NCI-H187 treated with DMSO at 0.1 percent for 48 hours (cell line): ENCODE data around the gene SAMM50.

Experiments used
- DNase-seq: peaks from one replicate; lab custom pipeline; 2025; lab: John Stamatoyannopoulos, UW

The SAMM50 gene

DNA sequence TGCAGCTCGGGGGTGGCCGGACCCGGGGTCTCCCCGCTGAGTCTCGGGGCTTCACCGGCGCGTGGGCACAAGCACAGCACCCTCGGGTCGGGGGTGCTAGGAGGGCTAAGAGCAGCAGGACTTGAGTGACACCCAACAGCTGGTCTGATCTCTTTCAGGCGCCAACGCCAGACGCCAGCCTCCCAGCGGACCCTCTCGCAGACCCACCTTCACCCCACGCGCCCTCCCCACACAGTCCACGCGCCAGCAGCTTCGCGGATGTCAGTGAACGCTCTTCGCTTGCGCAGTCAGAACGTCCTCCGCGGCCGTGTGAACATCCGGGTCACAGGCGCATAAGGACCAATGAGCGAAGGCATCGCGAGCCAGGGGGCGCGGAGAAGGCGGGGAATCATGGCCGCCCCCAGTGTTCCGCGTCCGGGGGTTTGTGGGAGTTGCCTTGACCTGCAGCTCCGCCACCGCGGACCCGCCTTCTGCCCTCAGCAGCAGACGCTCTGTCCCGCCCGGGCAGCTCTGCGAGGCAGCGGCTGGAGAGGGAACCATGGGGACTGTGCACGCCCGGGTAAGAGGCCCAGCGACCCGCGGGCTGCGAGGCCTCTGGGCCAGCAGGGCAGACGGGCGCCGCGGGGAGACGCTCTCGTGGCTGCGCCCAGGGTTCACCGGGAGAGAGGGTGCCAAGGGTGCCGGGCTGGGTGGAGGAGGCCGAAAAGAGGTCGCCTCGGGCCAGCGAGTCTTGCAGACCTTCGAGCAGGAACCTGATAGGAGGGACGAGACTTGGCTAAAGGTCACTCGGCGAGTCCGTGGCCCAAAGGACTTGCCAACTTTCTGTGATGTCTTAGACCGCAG is at the start of gene SAMM50:
TSS of gene SAMM50 (plus strand) at position 403 of the 843 bp plus-strand sequence. CDS start at position 539, 136 bp downstream.
- DNase-seq, result peak; percentile 29

DNA sequence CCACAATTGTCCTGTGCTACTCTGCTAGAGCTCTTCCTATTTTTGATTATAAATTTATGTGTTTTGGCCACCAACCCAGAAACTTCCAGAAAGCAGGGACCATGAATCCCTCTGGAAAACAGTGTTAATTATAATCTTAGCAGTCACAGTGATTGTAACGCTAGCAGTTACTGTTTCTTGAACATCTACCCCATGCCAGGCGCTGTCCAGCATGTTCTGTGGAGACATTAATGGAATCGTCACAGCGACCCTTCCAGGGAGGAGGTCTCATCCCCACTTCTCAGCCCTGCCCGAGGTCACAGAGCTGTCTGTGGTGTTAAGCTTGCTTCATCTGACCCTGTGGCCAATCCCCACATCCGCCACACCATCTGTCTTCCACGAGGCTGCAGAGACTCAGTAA is 49.6 kb upstream of the SAMM50 start:
- no peak for DNase-seq

DNA sequence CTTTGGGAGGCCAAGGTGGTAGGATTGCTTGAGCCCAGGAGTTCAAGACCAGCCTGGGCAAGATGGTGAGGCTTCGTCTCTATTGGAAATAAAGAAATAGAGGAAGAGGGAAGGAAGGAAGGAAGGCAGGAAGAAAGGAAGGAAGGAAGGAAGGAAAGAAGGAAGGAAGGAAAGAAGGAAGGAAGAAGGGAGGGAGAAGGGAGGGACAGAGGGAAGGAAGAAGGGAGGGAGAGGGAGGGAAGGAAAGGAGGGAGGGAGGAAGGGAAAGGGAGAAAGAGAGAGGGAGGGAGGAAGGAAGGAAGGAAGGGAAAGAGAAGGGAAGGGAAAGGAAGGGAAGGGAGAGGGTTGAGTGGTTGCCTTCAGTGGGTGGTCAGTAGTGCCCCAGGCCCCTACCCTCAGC is 45.5 kb upstream of the SAMM50 start:
- no peak for DNase-seq

DNA sequence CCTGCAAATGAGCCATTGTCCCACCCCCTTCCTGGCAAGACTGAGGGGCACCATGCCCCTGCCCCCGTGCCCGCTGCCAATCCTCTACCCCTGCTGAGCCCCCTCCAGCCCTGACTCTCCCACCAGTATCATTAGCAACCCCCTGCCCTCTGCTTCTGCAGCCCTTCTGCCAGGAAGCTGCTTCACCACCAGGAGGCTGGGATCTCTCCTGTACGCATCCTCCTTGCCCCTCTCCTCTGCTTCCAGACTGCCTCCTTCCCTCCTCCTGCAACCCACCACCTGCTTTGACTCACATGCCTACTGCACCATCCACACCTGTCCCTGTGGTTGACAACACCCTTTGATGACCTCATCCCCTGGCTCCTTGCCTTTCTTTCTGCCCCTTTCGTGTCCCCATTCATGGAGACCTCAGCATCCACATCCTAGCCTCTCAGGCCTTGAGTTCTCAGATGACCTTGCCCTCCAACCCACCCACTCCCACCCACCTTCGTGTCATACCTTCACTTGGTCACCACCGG is 45.0 kb upstream of the SAMM50 start:
- DNase-seq, result no peak

DNA sequence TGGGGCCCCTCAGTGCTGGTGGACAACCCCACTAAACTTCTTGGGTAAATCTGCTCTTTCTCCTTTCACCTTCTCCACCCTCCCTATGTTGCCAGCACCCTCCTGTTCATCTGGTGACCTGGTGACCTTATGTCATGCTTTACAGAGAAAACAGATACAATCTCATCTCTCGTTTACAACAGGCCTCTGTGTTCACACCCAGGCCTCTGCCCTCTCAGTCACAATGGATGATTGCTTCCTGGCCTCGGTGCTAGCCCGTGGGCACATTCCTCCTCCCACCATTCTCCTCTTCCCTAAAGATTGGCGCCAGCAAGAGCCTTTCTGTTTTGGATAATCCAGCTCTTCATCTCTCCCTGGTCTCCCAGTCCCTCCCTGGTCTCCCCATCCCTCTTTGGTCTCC is 43.9 kb upstream of the SAMM50 start:
- no peak for DNase-seq

DNA sequence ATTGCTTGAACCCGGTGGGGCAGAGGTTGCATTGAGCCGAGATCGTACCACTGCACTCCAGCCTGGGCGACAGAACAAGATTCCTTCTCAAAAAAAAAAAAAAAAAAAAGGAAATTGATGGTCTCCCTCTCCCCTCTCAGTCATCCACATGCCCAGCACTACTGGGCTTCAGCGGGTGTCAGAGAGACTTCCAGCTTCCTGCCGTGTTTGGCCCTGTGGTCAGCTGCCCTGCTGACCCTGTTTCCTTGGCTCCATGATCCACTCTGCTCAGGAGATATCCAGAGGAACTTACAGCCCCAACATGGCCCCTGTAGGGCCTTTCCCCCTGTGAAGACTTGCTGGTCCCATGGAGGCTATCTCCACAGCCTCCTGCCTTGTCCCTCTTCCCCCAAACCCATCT is 37.7 kb upstream of the SAMM50 start:
- DNase-seq, result no peak

DNA sequence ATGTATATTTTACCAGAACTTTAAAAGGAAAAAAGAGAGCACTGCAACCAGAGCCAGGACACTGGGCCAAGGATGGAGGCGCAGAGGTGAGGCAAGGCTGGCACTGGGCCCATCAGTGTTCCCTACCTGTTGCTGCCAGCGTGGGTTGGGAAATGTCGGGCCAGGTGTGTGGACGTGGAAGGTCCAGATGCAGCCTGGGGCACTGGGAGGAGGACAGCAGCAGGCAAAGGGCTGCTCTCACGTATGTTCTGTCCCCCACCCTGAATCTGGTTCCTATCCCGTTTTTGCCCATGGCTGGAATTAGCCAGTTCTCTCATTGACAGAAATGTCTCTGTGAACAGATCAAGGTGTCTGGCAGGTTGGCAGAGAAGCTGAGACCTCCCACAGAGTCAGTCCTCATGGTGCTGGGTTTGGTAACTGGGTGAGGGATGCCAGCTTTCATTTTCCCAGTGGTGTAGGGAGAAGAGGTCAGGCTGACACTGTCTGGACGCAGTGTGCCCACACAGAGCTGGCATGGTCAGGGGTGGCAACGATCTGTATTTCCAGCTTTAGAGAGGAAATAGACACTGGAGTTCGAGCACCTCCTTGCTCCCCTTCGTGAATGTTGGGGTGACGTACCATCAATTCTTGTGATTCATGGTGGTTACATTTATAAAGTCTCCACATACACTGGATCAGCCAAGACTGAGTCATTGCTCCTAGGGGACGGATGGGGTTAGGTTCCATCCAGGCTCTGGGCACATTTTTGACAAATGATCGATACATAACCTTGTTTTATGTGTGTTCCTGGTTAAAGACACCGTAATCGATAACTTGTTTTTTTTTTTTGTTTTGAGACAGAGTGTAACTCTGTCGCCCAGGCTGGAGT is 35.9 kb upstream of the SAMM50 start:
- no peak for DNase-seq

DNA sequence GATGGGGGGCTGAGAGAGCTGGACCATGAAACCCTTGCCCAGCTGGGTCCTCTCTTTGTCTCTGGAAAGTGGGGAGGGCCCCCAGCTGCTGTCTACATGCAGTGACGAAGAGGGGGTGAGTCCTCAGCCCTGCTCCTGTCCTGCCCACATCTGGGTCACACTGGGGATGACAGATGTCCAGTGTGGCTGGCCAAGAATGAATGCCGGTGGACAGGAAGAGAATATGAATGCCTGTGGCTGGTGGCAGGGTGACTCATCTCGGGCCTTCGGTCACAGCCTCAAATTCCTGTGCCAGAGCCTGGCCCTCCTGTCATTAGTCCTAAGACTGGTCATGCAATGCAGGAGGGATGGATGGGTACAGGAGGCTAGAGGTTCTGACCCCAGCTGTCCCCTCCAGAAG is 33.9 kb upstream of the SAMM50 start:
- no peak for DNase-seq

DNA sequence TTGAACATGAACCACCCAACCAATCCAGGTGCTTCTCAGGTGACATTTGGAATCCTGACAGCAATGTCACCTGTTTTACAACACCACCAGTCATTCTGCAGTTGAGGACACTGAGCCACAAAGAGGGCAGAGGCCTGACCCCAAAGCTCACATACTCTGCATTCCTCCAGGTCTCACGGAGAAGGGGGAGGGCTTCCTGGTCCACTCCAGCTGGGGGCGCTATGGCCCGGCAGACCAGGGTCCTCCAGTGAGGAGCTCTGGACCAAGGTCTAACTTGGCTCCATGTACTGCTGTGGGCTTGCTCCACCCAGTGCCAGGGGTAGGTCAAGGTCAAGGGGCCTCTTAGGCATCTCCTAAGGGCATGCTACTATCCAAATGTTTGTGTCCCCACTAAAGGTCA is 33.1 kb upstream of the SAMM50 start:
- no peak for DNase-seq

DNA sequence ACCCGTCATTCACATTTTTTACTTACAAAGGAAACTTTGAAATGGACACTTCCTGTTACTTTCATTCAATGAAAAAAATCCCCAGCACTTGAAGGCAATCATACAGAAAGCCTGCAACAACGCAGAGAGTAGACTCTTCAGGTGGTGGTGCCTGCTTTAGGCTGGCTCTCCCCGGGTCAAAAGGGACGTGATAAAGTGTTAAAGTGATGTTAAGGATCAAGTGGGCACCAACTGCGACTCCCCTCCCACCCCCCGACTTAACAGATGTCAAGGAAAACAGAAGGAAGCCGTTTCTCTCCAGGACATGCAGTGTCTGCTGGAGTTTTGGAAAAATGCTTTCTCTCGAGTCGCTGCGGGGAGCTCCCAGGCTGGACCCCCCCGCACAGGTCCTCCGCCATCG is 32.1 kb upstream of the SAMM50 start:
- no peak for DNase-seq

DNA sequence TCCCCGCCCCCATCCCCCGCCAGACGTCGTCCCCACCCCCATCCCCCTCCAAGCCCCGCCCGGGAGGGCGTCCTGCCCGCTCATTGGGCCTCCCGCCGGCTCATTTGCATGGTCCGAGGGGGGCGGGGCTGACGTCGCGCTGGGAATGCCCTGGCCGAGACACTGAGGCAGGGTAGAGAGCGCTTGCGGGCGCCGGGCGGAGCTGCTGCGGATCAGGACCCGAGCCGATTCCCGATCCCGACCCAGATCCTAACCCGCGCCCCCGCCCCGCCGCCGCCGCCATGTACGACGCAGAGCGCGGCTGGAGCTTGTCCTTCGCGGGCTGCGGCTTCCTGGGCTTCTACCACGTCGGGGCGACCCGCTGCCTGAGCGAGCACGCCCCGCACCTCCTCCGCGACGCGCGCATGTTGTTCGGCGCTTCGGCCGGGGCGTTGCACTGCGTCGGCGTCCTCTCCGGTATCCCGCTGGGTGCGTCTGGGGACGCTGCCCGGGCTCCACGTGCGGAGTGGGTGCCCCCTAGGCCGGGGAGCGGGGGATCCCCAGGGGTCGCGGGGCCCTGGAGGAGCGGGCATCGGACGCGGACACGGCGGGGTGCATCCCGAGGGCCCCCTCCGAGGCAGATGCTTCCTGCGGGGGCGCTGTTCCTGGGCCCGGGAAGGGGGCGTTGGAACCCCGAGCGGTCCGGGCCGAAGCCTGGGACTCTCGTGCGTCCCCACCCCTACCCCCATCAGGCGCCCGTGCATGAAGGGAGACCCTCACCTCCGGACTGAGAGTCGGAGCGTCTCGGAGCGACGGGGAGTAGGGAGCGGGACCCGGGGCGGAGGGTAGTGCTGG is 31.4 kb upstream of the SAMM50 start, which contains the start of gene PNPLA3:
TSS of gene PNPLA3 (plus strand) at position 175 of the 834 bp plus-strand sequence. CDS start at position 282, 107 bp downstream.
- no peak for DNase-seq

DNA sequence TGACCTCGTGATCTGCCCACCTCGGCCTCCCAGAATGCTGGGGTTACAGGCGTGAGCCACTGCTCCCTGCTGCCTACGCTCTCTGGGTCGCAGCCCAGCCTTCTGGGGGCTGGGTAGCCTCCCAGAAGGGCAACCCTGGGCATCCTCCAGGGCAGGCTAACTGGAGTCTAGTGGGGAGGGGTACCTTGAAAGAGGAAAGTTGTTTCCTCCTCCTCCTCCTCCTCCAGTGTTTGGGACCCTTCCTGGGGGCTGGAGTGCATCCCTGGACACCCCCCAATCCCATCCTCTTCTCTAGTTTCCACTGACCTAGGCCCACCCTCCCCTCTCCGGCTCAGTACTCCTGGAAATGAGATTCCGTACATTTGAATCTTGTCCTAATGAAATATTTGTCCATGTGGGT is 30.4 kb upstream of the SAMM50 start:
- DNase-seq, result no peak

DNA sequence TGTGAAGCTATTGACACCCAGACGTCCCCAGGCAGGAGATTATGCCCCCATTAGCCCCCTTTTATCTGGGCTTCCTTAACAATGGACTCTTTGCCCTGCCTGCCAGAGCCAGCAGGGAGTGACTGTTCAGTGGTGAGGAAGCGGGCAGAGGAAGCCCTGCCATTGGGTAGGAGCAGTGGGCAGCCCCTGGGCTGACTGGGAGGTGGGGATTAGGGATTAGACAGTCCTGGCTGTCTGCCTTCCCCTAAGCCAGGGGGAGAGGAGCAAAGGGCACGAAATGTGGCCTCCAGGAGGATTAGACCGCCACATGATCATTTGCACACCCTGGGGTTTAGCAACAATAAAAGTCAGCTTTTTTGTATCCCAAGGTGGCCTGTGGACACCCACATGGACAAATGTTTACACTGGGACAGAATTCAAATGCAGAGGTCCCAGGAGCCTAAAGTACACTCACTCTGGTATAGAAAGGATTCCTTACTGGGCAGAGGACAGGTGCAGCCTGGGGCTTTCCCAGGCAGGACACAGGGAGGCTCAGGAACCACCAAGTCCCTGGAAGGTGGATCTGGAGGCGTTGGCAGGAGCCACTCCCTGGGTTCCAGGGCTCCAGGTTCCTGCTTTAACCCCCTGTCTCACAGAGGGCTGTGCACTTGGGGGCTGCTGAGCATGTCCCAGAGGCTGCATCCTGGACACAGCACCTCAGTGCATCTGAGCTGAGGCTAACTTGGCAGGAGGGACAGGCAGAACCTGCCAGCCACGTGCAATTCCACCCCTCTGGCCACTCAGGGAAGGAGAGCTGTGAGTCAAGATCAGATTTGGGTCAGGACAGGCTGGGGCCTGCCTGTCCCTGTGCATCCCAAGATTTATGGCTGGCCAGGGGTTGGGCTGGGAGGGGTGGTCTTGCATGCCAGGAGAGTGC is 29.6 kb upstream of the SAMM50 start:
- no peak for DNase-seq

DNA sequence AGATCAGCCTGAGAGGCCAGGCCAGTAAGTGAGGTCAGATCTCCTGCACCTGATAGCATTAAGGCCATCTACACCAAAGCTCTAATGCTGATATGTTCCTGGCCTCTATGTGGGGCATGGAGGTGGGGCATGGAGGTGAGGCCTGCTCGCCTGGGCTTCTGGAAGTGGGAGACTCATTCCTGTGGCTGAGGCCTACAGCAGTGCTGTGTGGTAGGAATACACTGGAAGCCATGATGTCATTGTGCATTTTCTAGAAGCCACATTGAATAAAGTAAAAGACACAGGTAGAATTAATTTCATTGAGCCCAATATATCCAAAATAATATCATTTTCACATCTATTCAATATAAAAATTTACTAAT is 28.9 kb upstream of the SAMM50 start:
- DNase-seq, result no peak

DNA sequence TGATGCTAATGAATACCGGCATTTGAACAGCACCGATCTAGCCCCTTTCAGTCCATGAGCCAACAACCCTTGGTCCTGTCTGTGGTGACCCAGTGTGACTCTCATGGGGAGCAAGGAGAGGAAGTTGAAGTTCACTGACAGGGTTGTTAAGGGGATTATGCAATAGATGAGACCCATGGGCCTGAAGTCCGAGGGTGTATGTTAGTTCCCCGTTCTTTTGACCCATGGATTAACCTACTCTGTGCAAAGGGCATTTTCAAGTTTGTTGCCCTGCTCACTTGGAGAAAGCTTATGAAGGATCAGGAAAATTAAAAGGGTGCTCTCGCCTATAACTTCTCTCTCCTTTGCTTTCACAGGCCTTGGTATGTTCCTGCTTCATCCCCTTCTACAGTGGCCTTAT is 26.8 kb upstream of the SAMM50 start:
- no peak for DNase-seq

DNA sequence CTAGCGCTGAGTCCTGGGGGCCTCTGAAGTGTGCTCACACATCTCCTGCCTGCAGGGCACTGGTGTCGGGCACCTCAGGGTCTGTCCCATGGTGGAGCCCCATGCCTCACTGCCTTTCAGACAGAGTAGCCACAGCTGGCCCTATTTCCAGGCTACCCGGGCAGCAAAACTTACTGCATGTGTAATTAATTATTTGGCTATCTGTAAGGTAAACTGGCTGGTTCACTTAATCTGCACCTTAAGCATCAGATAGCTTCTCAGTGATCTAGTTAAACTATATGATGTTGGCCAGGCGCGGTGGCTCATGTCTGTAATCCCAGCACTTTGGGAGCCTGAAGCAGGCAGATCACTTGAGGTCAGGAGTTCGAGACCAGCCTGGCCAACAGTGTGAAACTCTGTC is 26.3 kb upstream of the SAMM50 start:
- no peak for DNase-seq

DNA sequence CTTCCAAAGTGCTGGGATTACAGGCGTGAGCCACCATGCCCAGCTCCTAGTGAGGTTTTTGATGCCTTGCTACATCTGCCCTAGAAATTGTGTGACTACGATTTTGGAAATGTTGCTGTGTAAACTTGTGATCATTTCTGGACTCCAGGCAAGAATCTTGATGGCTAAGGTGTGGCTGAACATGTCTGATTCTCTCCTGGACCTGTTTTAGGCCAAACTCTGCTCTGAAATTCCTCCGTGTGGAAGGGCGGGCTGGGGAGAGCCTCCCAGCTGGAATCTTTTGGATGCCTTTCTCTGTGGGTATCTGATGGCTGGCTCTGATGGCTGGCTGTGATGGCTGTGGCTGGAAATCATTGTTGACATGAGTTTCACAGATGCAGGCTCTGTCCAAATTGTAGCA is 23.5 kb upstream of the SAMM50 start:
- DNase-seq, result no peak

DNA sequence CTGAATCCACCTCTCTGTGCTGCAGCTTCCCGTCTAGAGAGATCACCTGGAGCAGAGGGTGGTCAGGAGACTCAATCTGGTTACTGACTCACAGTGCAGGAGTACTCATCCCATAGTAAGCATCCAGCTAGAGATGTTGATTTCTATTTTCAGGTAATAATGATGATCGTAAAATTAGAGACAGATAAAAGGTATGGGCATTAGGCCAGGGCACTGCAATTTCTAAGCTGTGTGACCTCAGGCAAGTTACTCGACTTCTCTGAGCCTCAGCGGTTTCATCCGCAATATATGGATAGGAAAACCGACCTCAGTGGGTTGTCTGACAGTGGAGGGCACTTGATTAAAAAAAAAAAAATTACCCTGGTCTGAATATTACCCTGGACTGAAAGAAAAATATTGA is 13.8 kb upstream of the SAMM50 start:
- no peak for DNase-seq

DNA sequence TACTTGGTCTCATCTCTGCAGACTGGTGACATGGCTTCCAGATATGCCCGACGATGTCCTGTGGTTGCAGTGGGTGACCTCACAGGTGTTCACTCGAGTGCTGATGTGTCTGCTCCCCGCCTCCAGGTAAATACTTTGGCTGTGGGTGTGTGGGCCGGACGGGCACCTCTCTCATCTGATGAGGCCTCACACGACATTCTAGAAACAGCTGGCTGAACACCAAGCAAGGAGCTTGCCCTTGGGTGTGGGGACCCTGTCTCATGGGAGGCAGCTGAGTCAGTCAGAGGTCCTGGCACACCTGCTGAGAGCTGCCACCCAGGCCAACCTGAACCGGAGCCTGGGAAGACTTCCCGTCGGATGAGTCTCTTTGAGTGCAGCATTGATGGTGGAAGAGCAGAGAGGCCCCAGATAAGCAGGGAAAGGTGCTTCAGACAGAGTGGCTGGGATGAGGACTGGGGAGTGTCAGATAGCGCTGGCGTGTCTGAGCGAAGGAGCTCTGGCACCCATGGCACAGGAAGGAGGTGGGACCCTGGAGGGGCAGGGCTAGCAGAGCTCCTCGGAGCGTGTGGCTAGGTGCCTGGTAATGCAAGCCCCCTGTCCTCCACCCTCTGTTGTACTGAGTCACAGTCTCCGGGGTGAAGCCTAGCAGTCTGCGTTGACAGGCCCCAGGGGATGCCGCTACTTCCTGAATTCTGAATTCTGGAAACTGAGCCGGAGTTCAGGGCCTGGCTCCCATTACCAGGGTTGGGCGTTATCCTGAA is 10.4 kb upstream of the SAMM50 start:
- no peak for DNase-seq
